AG04449 (cell line): Measurements from ENCODE around the gene RASGEF1B.

Experiments used
- CTCF ChIA-PET: fragments of 350-600 bp; formaldehyde crosslinking; extraction: SDS; loops from one replicate; lab custom pipeline; 2021; ENCODE audit warnings: antibody characterized with exemption; lab: Yijun Ruan, JAX
- POLR2A ChIA-PET: fragments of 400-600, 350-600 bp; formaldehyde crosslinking; extraction: SDS; loops from one replicate; lab custom pipeline; 2020; ENCODE audit warnings: antibody characterized with exemption, inconsistent platforms; lab: Yijun Ruan, JAX
- DNase-seq: peaks from one replicate; pipeline ENCODE4 v3.0.0-alpha.2; 2010; ENCODE audit warnings: low read depth, low spot score
- H3K4me3 ChIP-seq: 2 replicates; pipeline ENCODE4 v1.5.1; 2011; ENCODE audit warnings: low read depth, mild to moderate bottlenecking, control low read depth, low read length
- TF ChIP-seq, protein P1 (sequence below): IDR thresholded peaks from one replicate; pipeline ENCODE4 v1.5.1; 2011; ENCODE audit warnings: mild to moderate bottlenecking, moderate library complexity, low read length, control low read depth, inconsistent platforms; ENCODE audit not compliant: insufficient read depth; ENCODE audit errors: missing control alignments

Gene RASGEF1B

DNA sequence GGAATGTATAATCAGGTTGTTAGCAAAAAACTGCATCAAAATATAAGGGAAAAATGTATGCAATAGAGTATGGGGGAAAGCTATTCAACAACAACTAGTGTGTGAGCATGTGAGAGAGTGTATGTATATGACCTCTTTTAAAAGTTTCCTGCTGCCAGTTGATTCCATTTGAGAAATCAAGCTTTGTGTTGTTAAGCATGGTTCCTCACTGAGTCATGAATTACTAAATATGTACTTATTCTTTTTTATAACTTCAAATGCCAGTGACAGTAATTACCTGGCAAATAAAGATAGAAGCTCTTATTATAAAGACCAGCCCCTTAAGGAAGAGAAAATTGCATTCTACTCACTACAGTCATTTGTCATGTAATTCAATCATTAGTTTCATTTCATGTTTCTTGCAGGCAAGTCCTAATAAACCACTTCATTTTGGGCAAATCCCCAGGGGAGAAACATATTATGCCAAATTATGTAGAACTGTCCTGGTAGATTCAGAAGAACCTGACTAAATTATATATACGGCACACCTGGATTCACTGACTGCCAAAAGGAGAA is 19.2 kb downstream of the RASGEF1B start:
- H3K4me3 ChIP-seq: no peak overlapping the region
- TF ChIP-seq, protein P1, sequence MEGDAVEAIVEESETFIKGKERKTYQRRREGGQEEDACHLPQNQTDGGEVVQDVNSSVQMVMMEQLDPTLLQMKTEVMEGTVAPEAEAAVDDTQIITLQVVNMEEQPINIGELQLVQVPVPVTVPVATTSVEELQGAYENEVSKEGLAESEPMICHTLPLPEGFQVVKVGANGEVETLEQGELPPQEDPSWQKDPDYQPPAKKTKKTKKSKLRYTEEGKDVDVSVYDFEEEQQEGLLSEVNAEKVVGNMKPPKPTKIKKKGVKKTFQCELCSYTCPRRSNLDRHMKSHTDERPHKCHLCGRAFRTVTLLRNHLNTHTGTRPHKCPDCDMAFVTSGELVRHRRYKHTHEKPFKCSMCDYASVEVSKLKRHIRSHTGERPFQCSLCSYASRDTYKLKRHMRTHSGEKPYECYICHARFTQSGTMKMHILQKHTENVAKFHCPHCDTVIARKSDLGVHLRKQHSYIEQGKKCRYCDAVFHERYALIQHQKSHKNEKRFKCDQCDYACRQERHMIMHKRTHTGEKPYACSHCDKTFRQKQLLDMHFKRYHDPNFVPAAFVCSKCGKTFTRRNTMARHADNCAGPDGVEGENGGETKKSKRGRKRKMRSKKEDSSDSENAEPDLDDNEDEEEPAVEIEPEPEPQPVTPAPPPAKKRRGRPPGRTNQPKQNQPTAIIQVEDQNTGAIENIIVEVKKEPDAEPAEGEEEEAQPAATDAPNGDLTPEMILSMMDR: no peak
- ChIA-PET POLR2A (no interaction called here), CTCF (interaction anchor here (1.0 kb wide), 1 partner anchor 15 kb away, joined by 4 read pairs; no protein-coding TSS in a partner anchor)
- no peak for DNase-seq

DNA sequence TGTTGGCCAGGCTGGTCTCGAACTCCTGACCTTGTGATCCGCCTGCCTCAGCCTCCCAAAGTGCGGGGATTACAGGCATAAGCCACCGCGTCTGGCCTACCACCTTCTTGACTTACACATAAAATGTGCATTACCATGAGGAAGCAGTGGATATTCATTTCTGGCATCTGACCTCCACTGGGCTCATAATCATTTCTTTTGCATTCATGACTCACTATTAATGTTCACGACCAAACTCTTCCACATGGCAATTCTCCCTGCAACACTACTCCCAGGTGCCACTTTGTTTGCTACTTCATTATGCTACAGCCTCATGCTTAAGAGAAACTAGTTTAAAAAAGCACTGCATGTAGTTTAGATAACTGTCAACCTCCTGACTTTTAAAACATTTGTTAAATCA is 22.7 kb downstream of the RASGEF1B start:
- CTCF ChIA-PET: no interaction called here
- no peak for DNase-seq

DNA sequence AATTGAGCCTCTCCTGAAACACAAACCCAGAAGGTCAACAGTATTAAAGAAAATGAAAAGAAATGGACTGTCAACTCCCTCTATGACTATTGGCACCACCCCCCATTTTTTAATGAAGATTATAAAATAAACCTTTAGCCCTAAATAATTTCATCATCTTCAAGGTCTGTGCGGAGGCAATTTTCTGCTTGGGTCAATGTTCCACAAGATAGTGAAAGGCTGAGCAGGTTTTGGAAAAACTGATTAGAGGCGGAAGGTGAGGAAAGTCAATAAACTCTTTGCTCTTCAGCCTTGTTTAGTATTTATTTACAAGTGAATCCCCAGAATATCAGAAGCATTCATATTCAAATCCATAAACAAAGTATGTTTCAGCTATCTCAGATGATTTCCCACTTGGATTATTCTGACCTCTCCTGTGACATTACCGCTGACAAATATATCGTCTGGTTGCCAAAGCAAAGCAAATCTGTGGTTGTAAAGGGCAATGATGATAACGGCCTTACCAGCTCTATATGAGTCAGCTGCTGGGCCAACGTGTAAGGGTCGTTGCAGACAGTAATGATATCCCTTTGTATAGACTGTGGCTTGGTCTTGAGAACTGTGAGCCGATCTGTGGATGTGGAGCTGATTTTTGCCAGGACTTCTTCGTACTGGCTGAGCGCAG is 24.0 kb downstream of the RASGEF1B start:
- TF ChIP-seq, protein P1: no peak
- DNase-seq: no peak
- POLR2A ChIA-PET: no interaction called here
- CTCF ChIA-PET: interaction anchor here (1.0 kb wide), 1 partner anchor 20 kb away, joined by 4 read pairs; no protein-coding TSS in a partner anchor
- H3K4me3 ChIP-seq: no peak overlapping the region

More for the DNA sequence above, 22.7 kb downstream of the RASGEF1B start:
- H3K4me3 ChIP-seq: no peak overlapping the region
- TF ChIP-seq, protein P1: no peak
- POLR2A ChIA-PET: no interaction called here

- POLR2A ChIA-PET: no interaction called here
- H3K4me3 ChIP-seq: no peak overlapping the region
- TF ChIP-seq, protein P1: no peak
- DNase-seq: no peak
- CTCF ChIA-PET: interaction anchor here (1.0 kb wide), 1 partner anchor 21 kb away, joined by 4 read pairs; no protein-coding TSS in a partner anchor
Observed at GRCh38 chr4:81446634-81447033, 25.1 kb downstream of the RASGEF1B start.

- TF ChIP-seq, protein P1: no peak
- H3K4me3 ChIP-seq: no peak overlapping the region
- CTCF ChIA-PET: no interaction called here
- POLR2A ChIA-PET: no interaction called here
- no peak for DNase-seq
Observed at GRCh38 chr4:81445196-81445595, 26.5 kb downstream of the RASGEF1B start.

- TF ChIP-seq, protein P1: no peak
- POLR2A ChIA-PET: no interaction called here
- CTCF ChIA-PET: interaction anchor here (1.4 kb wide), 1 partner anchor 28 kb away, joined by 3 read pairs; no protein-coding TSS in a partner anchor
- no peak overlapping the region for H3K4me3 ChIP-seq
- DNase-seq: no peak
Observed at GRCh38 chr4:81442484-81443085, 29.1 kb downstream of the RASGEF1B start.
